ENCODE results near the gene TMPRSS6.

Gene TMPRSS6

GRCh38 chr22:37052386-37053309 lies 56.9 kb downstream of the TMPRSS6 start:
- no peak for DNase-seq

- DNase-seq = peak in 52 of 58 donors; percentile 16 to 81 (median 49)
Observed at GRCh38 chr22:37051391-37052385, 57.8 kb downstream of the TMPRSS6 start, which contains the start of gene KCTD17. TSS of gene KCTD17 (plus strand) at chr22:37051742. CDS start at chr22:37051761, 19 bp downstream.

GRCh38 chr22:37050913-37051312 lies 58.6 kb downstream of the TMPRSS6 start:
- DNase-seq = no peak

- no peak for DNase-seq
Observed at GRCh38 chr22:37049224-37049623, 60.3 kb downstream of the TMPRSS6 start.

- DNase-seq = no peak
Observed at GRCh38 chr22:37048133-37048532, 61.4 kb downstream of the TMPRSS6 start.

GRCh38 chr22:37047006-37047405 lies 62.5 kb downstream of the TMPRSS6 start:
- no peak for DNase-seq

- no peak for DNase-seq
Observed at GRCh38 chr22:37046589-37046988, 62.9 kb downstream of the TMPRSS6 start.

GRCh38 chr22:37045958-37046357 lies 63.6 kb downstream of the TMPRSS6 start:
- peak in 1 of 58 donors; percentile 6 for DNase-seq

GRCh38 chr22:37044634-37045625 lies 64.6 kb downstream of the TMPRSS6 start:
- DNase-seq = no peak

- DNase-seq = no peak
Observed at GRCh38 chr22:37043828-37044538, 65.5 kb downstream of the TMPRSS6 start.

GRCh38 chr22:37043209-37043827 lies 66.2 kb downstream of the TMPRSS6 start:
- no peak for DNase-seq

GRCh38 chr22:37039466-37039865 lies 70.0 kb downstream of the TMPRSS6 start:
- no peak for DNase-seq

- DNase-seq = no peak
Observed at GRCh38 chr22:37037669-37038068, 71.8 kb downstream of the TMPRSS6 start.

GRCh38 chr22:37036655-37037377 lies 72.7 kb downstream of the TMPRSS6 start:
- no peak for DNase-seq

- no peak for DNase-seq
Observed at GRCh38 chr22:37033605-37034430, 75.7 kb downstream of the TMPRSS6 start.

- no peak for DNase-seq
Observed at GRCh38 chr22:37032535-37033460, 76.7 kb downstream of the TMPRSS6 start.
